GM23338 (cell line): ENCODE results near the gene ATAD1.

ENCODE experiments used
- CREB1 ChIP-seq: fragments of 250-450 bp; sonication (Bioruptor Pico); IDR thresholded peaks from 2 replicates; pipeline ENCODE4 v1.5.0; 2020; ENCODE audit warnings: low read depth, mild to moderate bottlenecking, moderate library complexity
- CTCF ChIP-seq, 2 experiments: fragments of 200-600 bp in 1 of 2; sonication (generic) in 1 of 2; conservative IDR thresholded peaks; 2 replicates each; pipeline versions ENCODE4 v1.5.1 to v1.6.1; 2016 to 2017; ENCODE audit warnings: antibody characterized with exemption in 2 of 2, low read depth in 2 of 2, mild to moderate bottlenecking in 2 of 2, moderate library complexity in 1 of 2
- EZH2 ChIP-seq: fragments of 200-600 bp; sonication (generic); IDR thresholded peaks from one replicate; pipeline ENCODE4 v1.8.0; 2017; ENCODE audit warnings: antibody characterized with exemption, mild to moderate bottlenecking, low read depth; ENCODE audit not compliant: unreplicated experiment
- EZH2phosphoT487 ChIP-seq: fragments of 200-600 bp; sonication (generic); IDR thresholded peaks from one replicate; pipeline ENCODE4 v1.8.1; 2018; ENCODE audit warnings: antibody characterized with exemption; ENCODE audit not compliant: unreplicated experiment
- JUNB ChIP-seq: IDR thresholded peaks from one replicate; pipeline ENCODE4 v1.6.1; 2016; ENCODE audit warnings: antibody characterized with exemption; ENCODE audit not compliant: unreplicated experiment
- NANOG ChIP-seq: IDR thresholded peaks from 2 replicates; pipeline ENCODE4 v1.6.1; 2016; ENCODE audit warnings: antibody characterized with exemption, borderline replicate concordance
- POLR2AphosphoS5 ChIP-seq: IDR thresholded peaks from 2 replicates; pipeline ENCODE4 v1.6.1; 2016; ENCODE audit warnings: antibody characterized with exemption, low read depth
- STAT1 ChIP-seq: IDR thresholded peaks from one replicate; pipeline ENCODE4 v1.6.1; 2016; ENCODE audit warnings: antibody characterized with exemption; ENCODE audit not compliant: unreplicated experiment
- TF ChIP-seq, protein P1 (sequence below): IDR thresholded peaks from one replicate; pipeline ENCODE4 v1.6.1; 2018; ENCODE audit warnings: antibody characterized with exemption; ENCODE audit not compliant: unreplicated experiment
- TF ChIP-seq, protein P2 (sequence below): IDR thresholded peaks from 2 replicates; pipeline ENCODE4 v1.6.1; 2016; ENCODE audit warnings: antibody characterized with exemption

GRCh38 chr10:87765666-87766376, 52.2 kb downstream of the ATAD1 start:
- TF ChIP-seq CTCF (conservative IDR thresholded peaks at IDR 0.05; ENCODE audit: low read depth in 2 of 2) (no peak), CREB1 (CRISPR knock-in tag) (no peak), EZH2 (no peak), EZH2phosphoT487 (no peak), STAT1 (no peak), NANOG (no peak), POLR2AphosphoS5 (no peak), JUNB (no peak)
- TF ChIP-seq, protein P1, sequence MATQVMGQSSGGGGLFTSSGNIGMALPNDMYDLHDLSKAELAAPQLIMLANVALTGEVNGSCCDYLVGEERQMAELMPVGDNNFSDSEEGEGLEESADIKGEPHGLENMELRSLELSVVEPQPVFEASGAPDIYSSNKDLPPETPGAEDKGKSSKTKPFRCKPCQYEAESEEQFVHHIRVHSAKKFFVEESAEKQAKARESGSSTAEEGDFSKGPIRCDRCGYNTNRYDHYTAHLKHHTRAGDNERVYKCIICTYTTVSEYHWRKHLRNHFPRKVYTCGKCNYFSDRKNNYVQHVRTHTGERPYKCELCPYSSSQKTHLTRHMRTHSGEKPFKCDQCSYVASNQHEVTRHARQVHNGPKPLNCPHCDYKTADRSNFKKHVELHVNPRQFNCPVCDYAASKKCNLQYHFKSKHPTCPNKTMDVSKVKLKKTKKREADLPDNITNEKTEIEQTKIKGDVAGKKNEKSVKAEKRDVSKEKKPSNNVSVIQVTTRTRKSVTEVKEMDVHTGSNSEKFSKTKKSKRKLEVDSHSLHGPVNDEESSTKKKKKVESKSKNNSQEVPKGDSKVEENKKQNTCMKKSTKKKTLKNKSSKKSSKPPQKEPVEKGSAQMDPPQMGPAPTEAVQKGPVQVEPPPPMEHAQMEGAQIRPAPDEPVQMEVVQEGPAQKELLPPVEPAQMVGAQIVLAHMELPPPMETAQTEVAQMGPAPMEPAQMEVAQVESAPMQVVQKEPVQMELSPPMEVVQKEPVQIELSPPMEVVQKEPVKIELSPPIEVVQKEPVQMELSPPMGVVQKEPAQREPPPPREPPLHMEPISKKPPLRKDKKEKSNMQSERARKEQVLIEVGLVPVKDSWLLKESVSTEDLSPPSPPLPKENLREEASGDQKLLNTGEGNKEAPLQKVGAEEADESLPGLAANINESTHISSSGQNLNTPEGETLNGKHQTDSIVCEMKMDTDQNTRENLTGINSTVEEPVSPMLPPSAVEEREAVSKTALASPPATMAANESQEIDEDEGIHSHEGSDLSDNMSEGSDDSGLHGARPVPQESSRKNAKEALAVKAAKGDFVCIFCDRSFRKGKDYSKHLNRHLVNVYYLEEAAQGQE: no peak
- TF ChIP-seq, protein P2, sequence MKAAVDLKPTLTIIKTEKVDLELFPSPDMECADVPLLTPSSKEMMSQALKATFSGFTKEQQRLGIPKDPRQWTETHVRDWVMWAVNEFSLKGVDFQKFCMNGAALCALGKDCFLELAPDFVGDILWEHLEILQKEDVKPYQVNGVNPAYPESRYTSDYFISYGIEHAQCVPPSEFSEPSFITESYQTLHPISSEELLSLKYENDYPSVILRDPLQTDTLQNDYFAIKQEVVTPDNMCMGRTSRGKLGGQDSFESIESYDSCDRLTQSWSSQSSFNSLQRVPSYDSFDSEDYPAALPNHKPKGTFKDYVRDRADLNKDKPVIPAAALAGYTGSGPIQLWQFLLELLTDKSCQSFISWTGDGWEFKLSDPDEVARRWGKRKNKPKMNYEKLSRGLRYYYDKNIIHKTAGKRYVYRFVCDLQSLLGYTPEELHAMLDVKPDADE: no peak
